Fibroblast of skin of right quadriceps (primary cell): ENCODE measurements around the gene ST6GALNAC6.

Experiments
- DNase-seq: peaks from one replicate; pipeline ENCODE4 v3.0.0-alpha.2; 2013

ST6GALNAC6 gene

GRCh38 chr9:127899128-127899943 is at the start of gene ST6GALNAC6:
Gene ST6GALNAC6 (minus strand): TSS chr9:127899603. CDS start chr9:127897981, 1,622 bp downstream.
- peak; percentile 74 for DNase-seq

GRCh38 chr9:127947841-127948710 is 48.7 kb upstream of the ST6GALNAC6 start:
- no peak for DNase-seq

- no peak for DNase-seq
These were observed 47.3 kb upstream of the ST6GALNAC6 start for GRCh38 chr9:127946728-127947127.

GRCh38 chr9:127945942-127946341 is 46.5 kb upstream of the ST6GALNAC6 start:
- DNase-seq = no peak

GRCh38 chr9:127945338-127945737 is 45.9 kb upstream of the ST6GALNAC6 start:
- DNase-seq = no peak

- DNase-seq = no peak
These were observed 45.3 kb upstream of the ST6GALNAC6 start for GRCh38 chr9:127944586-127945218.

GRCh38 chr9:127943731-127944144 is 44.3 kb upstream of the ST6GALNAC6 start:
- DNase-seq = peak; percentile 70

GRCh38 chr9:127943011-127943662 is 43.7 kb upstream of the ST6GALNAC6 start:
- DNase-seq = no peak

- peak; percentile 52 for DNase-seq
These were observed 43.0 kb upstream of the ST6GALNAC6 start for GRCh38 chr9:127942216-127943010.

GRCh38 chr9:127941961-127942215 is 42.5 kb upstream of the ST6GALNAC6 start:
- DNase-seq = no peak

GRCh38 chr9:127941062-127941960 is 41.9 kb upstream of the ST6GALNAC6 start:
- no peak for DNase-seq

GRCh38 chr9:127940593-127940992 is 41.2 kb upstream of the ST6GALNAC6 start:
- no peak for DNase-seq

GRCh38 chr9:127938298-127938690 is 38.9 kb upstream of the ST6GALNAC6 start:
- DNase-seq = no peak

- peak; percentile 84 for DNase-seq
These were observed 38.2 kb upstream of the ST6GALNAC6 start, which contains the start of gene DPM2 for GRCh38 chr9:127937388-127938297. Gene DPM2 (minus strand): TSS chr9:127937854. CDS start chr9:127937820, 34 bp downstream.

- DNase-seq = no peak
These were observed 37.6 kb upstream of the ST6GALNAC6 start for GRCh38 chr9:127937056-127937387.

GRCh38 chr9:127936347-127936852 is 37.0 kb upstream of the ST6GALNAC6 start:
- no peak for DNase-seq

GRCh38 chr9:127935765-127936221 is 36.4 kb upstream of the ST6GALNAC6 start:
- no peak for DNase-seq

GRCh38 chr9:127934986-127935385 is 35.6 kb upstream of the ST6GALNAC6 start:
- no peak for DNase-seq

- DNase-seq = no peak
These were observed 34.8 kb upstream of the ST6GALNAC6 start for GRCh38 chr9:127934248-127934647.
